UCSD-AML1 (cell line): ENCODE data around the gene GJA4.

Experiments
- DNase-seq: peaks from one replicate; lab custom pipeline; 2025; ENCODE audit not compliant: unreplicated experiment; lab: John Stamatoyannopoulos, UW

Gene GJA4

DNA sequence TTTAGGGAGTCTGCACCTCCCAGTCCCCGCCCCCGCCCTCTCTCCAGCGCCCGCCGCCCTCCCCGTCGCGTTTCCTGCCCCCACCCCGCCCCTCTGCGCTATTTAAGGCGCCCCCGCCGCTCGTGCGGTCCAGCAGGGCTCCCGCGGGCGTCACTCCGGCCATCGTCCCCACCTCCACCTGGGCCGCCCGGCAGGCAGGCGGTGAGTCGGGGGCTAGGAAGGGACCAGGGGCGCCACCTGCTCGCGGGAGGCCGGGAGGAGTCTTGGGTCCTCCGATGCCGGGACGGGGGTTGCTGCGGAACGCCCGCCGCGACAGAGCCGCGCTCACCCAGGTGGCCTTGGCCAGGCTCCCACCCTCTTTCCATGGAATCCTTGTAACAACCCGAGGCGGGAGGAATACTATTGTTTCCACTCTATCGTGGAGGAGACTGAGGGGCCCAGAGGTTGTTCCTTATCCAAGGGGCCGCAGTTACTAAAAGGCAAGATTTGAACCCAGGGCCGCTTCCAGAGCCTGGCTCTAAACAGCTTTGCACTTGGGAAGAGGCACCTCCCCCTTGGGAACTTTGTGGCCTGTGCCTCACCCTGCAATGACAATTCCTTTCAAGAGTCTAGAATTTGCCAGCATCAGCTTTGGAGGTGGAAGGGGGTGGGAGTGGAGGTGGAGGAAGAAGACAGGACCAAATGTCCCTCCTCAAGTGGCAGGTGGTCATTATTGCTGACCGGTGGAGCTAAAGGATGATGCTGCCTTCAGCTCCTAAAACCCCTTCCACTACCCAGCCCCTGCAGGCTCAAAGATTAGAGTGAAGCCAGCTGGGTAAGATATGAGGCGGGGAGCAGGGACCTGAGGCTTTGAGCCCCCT is at the start of gene GJA4:
Gene GJA4, plus strand, starts transcription at position 132 of the 860 bp plus-strand sequence. CDS start 1,215 bp downstream, outside the sequence.
- DNase-seq: no peak

DNA sequence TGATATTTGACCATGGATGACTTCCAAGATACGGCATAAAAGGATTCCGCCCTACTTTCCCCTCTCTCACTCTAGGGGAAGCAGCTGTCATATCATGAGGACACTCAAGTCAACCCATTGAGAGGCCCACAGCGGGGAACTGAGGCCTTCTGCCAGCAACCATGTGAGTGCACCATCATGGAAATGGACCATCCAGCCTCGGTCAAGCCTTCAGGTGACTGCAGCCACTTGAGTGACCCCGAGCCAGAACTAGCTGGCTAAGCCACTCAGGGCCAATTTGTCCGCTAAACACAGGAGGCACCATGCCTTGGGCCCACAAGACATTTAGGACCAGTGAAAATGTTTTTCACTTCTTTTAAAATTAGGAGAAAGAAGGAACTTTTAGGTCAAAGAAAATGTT is 49.0 kb upstream of the GJA4 start:
- no peak for DNase-seq

DNA sequence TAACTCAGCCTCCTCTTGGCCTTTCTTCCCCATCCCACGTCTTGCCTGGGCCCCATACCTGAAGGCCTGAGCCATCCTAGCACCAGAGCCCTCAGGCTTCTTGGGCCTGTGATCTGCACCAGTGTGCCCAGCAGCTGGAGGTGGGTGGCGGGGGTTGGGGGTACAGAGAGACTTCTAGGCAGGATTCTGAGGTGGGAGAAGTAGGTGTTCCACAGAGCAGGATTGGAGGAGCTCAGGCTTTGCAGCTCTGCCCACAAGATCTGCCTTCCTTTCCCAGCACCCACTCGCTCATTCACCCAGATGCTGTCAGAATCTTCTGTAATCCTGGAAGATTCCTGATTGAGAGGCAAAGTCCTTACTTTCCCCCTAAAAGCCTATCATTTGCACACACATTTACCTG is 47.9 kb upstream of the GJA4 start:
- DNase-seq: no peak

DNA sequence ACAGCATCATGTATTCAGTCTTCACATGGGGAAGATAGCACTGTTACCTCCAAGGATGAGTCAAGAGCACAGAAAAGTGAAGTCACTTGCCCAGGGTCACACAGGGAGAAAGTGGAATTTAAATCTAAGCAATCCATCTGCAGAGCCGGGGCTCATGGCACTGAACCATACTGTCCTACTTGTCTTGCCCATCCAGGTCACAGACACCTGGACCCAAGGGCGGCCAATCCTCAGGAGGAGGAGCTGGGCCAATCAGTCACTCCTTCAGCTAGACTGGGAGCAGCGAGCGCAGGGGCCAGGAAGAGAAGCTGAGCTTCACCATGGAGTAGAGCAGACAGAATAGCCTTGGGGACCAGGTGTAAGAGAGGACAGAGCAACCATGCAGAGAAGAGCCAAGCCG is 47.1 kb upstream of the GJA4 start:
- DNase-seq: no peak

DNA sequence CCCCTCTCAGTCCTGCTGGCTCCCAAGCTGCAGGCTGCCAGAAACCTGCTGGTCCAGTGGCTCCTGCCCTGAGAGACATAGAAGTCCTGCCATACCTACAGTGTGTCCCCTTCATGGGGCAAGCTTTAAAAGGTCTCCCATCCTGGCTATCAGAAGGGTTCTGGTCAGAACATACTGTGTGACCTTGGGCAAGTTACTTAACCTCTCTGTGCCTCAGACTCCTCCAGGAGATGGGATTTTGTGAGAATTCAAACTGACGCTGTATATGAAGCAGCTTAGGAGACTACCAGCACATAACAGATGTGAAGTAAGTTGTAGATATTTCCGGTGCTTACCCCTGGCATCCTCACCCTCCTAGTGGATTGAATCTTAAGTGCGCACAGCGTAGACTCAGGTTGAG is 46.7 kb upstream of the GJA4 start:
- no peak for DNase-seq

DNA sequence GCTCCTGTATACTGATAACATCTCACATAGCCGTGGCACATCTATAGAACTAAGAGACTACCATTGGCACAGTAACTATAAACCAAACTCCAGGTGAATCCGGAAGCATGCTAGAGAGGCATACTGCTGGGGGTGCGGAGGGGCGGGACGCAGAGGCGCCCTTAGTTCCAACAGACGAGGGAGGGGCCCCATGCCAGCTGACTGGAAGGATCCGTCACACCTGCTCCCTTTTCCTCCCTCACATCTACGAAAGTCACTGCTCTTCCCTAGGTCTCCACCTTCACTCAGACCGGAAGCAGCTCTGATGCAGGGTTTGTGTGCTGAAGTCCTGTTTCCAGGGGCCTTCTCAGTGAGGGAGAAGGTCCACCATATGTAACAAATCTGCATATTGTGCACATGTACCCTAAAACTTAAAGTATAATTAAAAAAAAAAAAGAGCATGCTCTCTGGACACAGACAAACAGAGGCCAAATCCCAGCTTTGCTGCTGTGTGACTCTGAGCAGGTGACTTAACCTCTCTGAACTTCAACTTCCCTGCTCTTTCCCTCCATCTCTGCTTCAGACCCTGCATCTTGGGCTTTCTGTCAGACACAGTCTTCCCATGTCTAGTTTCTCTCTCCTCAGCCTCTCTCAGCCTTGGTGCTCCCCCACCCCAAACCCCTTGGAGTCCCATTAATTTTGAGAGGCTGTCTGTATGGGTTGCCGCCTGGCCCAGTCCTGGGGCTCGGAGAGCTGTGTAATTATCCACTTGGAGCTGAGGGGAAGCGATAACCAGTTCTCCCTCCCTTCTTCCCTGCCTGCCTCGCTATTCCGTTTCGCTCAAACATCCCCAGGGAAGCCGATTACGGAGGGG is 45.8 kb upstream of the GJA4 start:
- no peak for DNase-seq

DNA sequence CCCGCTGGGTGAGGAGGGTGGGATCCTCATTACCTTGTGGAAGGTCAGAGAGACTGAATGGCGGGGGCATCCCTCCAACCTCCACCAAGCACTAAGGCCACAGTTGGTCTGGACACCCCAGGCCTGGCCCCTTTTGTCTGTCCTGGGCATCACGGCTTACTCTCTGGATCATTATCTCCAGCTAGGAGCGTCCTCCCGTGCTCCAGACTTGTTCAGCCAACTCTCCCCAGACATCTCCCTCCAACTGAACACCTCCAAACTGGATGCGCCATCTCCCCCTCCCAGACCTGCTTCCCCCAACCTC is 45.2 kb upstream of the GJA4 start:
- DNase-seq: no peak

DNA sequence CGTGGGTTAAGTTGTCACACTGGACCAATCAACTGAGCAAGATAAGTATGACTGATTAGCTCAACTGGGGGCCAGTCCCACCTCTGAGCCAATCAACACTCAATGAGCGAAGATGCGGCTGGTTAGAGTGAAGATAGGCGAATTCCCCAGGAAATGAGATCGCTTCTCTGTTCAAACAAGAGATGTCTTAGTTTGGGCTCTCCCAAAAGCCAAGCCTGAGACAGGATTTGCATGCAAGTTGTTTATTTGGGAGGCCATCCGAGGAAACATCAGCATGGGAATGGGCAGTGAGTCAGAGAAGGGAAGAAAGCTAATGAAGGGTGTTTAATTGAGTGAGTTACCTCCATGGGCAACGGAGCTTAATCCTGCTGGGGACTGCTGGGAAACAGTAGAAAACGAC is 42.8 kb upstream of the GJA4 start:
- DNase-seq: no peak

DNA sequence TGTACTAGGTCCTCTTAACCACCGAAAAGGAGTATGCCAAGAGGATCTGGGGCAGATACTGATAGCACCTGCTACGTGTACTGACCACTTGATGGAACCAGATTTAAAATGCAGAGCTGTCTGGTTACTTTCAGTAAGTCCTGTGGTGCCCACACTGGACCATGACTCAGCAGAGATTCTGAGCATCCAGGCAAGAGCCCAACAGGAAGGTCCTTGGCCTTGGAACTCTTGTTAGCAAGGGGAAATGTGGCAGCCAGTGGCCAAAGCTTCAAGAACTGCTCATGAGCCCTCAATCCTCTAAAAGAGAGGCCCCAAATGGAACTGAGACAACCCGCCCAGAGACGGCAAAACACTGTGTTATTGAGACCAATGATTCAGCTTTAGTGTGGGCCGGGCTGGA is 42.2 kb upstream of the GJA4 start:
- DNase-seq: no peak

DNA sequence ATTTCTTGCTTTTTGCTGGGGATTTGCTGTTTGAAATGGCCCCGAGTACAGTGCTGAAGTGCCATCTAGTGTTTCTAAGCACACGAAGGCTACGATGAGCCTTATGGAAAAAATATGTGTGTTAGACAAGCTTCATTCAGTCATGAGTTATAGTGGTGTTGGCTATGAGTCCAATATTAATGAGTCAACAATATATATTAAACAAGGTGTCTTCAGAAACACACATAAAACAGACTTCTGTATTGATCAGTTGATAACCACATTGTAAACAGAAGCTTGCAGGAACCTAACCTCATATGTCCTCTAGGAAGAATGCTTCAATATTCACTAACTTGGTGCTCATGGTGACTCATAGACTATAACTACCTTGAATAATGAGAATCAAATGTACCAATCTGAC is 39.6 kb upstream of the GJA4 start:
- no peak for DNase-seq

DNA sequence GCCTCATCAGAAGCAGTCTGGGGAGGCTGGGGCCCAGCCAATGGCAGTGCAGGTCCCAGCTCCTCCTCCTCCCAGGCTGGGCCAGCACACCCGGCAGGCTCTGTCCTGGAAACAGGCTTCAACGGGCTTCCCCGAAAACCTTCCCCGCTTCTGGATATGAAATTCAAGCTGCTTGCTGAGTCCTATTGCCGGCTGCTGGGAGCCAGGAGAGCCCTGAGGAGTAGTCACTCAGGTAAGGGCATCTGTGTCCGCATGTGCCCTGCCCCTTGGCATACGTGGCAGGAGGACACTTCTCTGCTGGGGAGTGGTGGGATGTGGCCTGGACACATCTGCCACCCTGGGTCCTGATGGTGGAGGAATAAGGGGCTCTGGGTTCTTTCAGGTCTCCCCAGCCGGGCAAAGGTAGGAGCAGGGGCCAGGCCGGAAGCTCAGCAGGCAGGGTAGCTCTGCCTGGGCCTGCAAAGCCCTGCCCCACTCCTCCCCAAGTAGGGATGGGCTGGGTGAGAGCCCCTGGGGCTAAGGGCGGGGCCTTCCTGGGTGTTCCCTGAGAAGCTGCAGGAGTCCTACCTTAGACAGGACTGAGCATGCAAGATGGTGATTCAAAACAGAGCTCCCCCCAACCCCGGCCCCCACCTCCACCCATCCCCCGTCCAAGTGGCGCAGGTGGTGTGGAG is 37.7 kb upstream of the GJA4 start, which contains the start of gene GJB5:
Gene GJB5, plus strand, starts transcription at position 84 of the 674 bp plus-strand sequence. CDS start 2,284 bp downstream, outside the sequence.
- DNase-seq: no peak

DNA sequence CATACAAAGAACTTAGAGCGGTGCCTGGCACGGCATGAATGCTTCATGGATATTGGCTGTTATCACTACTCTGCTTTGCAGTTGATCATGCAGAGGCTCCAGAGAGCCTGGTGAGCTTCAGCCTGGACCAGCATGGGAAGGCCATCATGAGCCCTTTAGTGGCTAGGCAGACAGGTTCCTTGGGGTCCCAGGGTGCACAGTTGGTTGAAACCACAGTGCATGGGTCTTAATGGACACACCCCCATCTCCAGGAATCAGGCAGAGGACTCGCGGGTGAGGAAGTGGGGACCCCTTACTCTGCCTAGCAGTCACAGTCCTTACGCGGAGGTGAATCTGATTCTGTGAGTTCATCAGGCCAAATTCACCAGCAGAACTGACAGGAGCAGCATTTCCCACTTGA is 36.8 kb upstream of the GJA4 start:
- no peak for DNase-seq

DNA sequence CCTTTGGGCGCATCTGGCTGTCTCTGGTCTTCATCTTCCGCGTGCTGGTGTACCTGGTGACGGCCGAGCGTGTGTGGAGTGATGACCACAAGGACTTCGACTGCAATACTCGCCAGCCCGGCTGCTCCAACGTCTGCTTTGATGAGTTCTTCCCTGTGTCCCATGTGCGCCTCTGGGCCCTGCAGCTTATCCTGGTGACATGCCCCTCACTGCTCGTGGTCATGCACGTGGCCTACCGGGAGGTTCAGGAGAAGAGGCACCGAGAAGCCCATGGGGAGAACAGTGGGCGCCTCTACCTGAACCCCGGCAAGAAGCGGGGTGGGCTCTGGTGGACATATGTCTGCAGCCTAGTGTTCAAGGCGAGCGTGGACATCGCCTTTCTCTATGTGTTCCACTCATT is 35.4 kb upstream of the GJA4 start:
- DNase-seq: no peak

DNA sequence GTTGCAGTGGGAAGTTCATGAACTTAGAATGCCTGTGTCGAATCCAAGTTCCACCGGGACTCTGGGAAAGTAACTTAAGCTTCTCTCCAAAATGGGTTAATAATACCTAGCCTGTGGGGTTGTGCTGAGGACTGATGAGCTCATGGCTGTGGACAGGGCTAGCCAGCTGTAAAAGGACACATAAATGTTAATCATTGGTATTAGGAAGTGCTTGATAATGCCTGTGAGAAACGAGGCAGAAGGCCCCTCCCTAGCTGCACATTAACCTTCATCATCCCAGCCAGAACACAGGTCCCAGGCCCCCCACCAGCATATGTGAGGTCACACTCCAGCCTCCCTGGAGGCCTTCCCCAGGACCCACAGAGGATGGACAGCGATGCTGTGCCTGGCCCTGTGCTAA is 34.0 kb upstream of the GJA4 start:
- DNase-seq: no peak

DNA sequence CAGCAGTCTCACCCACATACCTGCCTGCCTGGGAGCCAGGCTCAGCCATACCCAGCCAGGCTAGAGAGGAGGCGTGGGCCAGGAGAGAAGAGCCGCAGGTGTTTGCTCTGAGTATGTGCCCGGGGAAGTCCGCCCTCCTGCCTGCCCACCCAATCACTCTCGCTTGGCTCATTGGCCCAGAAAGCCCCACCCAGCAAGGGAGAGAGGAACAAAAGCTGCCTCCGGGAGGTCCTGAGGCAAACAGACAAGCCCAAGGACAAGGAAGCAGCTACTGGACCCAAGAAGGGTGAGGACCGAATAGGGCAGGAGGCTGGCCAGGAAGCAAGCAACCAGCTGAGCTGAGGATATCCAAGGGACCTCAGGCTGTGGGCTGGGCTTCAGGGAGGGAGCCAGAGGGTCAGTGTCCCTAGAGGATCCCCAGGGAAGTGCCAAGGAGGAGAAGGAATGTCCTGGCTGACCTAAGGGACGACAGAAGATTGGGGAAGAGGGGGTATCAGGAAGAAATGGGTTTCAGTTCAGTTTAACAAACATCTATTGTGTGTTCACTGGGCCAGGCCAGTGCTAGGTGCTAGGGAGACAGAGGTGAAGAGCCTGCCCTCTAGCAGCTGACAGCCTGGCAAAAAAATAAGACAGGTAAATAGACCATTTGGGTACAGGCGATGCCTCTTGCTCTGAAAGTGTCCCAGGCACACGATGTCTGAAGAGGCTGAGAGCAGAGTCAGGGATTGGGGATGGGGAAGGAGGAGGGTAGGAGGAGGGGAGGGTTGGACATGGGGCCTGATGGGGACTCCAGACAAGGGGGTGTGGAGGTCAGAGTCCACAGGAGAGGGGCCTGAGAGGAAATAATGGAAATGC is 33.1 kb upstream of the GJA4 start, which contains the start of gene GJB4:
Gene GJB4, plus strand, starts transcription at position 238 of the 855 bp plus-strand sequence. CDS start 1,515 bp downstream, outside the sequence.
- DNase-seq: no peak

DNA sequence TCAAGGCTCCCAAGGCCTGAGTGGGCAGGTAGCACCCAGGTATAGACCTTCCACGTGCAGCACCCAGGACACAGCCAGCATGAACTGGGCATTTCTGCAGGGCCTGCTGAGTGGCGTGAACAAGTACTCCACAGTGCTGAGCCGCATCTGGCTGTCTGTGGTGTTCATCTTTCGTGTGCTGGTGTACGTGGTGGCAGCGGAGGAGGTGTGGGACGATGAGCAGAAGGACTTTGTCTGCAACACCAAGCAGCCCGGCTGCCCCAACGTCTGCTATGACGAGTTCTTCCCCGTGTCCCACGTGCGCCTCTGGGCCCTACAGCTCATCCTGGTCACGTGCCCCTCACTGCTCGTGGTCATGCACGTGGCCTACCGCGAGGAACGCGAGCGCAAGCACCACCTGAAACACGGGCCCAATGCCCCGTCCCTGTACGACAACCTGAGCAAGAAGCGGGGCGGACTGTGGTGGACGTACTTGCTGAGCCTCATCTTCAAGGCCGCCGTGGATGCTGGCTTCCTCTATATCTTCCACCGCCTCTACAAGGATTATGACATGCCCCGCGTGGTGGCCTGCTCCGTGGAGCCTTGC is 31.5 kb upstream of the GJA4 start:
- no peak for DNase-seq

DNA sequence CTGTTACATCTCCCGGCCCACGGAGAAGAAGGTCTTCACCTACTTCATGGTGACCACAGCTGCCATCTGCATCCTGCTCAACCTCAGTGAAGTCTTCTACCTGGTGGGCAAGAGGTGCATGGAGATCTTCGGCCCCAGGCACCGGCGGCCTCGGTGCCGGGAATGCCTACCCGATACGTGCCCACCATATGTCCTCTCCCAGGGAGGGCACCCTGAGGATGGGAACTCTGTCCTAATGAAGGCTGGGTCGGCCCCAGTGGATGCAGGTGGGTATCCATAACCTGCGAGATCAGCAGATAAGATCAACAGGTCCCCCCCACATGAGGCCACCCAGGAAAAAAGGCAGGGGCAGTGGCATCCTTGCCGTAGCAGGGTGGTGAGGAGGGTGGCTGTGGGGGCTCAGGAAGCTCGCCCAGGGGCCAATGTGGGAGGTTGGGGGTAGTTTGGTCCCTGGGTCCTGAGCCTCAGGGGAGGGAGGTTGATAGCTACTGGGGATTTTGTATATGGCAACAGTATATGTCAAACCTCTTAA is 31.0 kb upstream of the GJA4 start:
- DNase-seq: no peak

DNA sequence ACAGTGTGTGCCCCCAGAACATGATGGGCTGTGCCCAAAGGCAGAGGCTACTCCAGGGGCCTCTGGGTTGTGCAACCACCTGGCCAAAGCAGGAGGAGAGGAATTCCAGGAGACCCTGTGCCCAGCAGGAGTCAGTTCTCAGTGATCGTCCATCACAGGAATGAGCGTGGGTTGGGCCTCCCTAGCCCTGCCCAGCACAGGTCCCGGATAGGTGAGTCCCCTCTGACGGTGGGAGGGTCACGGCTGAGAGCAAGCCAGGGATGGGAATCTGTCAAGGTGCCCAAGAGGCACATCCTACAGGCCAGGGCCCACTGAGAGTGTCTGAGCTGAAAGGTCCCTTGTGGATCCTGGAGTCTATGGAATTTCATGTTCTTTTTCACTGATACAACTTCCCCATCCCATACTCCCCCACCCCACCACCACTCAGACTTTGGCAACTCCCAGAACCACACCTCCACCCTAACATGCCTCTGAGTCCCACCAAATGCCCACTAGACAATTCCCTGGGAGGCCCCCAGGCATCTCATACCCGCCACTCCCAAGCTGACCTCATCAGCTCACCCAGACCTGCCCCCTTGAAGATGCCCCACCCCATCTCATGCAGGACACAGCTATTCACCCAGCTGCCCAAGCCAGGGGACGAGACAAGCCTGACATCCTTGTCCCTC is 30.2 kb upstream of the GJA4 start:
- DNase-seq: no peak

DNA sequence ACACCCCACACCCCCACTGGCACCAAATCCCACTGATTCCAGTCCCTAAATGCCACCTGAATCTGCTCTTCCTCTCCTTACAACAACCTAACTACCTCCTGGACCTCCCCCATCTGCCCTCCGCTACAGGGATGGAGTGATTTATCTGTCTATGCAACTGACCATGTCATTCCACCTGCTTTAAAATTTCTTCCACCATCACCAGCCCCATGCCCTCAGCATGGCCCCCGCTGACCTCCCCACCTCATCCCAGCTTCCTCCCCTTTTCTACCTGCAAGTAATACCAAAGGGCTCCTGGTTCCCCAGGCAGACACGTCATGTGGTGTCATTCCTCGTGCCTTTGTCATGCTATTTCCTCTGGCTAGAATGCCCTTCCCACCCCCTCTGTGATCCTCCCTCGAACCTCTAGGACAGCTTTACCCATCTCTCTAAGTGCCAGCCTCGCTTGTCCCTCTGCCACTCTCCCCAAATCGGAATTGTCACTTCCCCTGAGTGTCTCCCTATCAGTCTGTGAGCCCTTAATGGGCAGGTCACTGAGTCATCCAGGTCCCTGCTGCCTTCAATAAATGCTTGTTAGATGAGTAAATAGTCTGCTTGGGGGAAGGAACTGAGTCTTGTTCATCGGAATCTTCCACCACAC is 29.5 kb upstream of the GJA4 start:
- DNase-seq: no peak
